ENCODE results near the gene LAMA2. TPM values are rescaled to one million over a fixed set of nuclear protein-coding genes. Genes with fewer than 3 reads are reported as not detected.
"Not testable (repeated sequence)": the region's sequence is repeated elsewhere in the genome, so short reads cannot be mapped to it uniquely, and the experiment has no call there.

Gene LAMA2
- polyA plus RNA-seq, 1 donor: 151 TPM

GRCh38 chr6:129006724-129007514 lies 124.0 kb downstream of the LAMA2 start:
- DNase-seq (ENCODE audit: low read depth): no peak

- DNase-seq (ENCODE audit: low read depth): no peak
Measured at GRCh38 chr6:129007701-129008373, 124.9 kb downstream of the LAMA2 start.

- no peak for DNase-seq (ENCODE audit: low read depth)
Measured at GRCh38 chr6:129008591-129008990, 125.7 kb downstream of the LAMA2 start.

DNA sequence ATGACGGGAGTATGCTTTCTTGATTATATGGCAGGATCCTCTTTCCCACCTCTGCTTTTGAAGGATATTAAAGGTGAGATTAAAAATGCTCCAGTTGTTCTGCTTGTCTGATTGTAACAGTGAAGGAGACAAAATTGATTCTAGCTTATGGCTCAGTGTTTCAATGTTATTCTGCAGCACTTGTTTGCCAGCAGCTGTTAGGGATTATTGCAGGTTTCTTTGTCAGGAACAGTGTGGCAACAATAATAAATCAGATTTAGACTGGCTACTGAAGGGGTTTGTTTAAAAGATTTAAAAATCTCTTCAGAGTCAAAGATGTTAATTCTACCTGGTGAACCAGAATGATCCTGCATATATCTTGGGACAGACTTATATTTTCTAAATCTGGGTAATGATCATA lies 126.9 kb downstream of the LAMA2 start:
- no peak for DNase-seq (ENCODE audit: low read depth)

GRCh38 chr6:129014302-129014701 lies 131.4 kb downstream of the LAMA2 start:
- no peak for DNase-seq (ENCODE audit: low read depth)

- no peak for DNase-seq (ENCODE audit: low read depth)
Measured at GRCh38 chr6:129015721-129016120, 132.8 kb downstream of the LAMA2 start.

DNA sequence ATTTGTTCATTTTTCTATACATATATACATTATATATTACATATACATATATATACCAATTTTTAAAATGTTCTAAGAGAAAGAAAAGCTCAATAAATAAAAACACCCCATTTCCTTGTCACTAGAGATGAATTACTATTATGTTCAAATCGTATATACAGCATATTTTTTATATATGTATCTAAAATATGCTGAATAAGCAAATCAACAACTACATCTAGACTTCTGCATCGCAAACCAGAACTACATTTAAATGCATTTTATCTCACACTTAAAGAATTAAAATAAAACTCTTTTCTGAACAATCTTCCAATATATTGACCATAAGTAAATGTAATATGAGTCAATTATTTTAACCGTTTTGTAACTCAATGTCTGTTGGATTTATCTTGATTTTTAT lies 133.9 kb downstream of the LAMA2 start:
- DNase-seq (ENCODE audit: low read depth): no peak

DNA sequence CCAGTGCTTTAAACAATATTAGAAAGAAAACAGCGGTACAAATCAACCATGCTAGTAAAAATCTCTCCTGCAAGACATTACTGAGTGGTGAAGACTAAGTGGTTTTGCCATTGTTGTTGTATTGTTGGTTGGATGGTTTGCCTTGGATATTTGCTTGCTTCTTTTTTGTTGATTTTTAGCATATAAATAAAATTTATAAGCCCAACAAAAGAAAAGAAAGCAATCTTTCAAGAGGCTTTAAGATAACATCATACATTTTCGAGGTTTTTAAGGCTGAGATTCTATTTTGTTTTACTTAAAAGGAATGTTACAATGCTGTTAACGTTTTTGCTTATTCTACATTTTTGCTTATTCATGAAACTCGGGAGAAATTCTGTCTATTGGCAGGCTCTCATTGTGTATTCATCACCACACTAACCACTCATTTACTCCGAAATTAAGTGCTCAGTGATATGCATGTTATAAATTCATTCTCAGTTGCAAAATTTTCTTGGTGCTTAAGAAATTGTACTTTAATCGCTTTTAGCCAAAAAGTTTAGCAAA lies 139.1 kb downstream of the LAMA2 start:
- no peak for DNase-seq (ENCODE audit: low read depth)

DNA sequence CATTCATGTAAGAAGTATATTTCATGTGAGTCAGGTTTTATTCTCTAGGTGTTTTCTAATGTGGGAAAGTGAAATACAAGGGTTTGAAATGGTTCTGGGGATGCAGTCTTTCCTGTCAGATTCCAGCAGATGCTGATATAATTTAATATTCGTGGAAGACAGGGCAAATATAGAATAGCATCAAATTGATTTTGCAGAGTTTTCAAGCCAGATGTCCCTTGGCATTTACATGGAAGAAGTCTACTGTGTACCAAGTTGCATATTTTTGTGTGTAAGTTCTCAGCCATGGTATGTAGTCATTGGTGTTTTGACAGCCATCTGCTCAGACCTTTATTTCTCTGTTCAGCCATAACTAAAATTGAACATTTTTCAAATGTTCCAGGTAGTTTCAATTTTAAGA lies 143.7 kb downstream of the LAMA2 start:
- DNase-seq (ENCODE audit: low read depth): no peak

- no peak for DNase-seq (ENCODE audit: low read depth)
Measured at GRCh38 chr6:129029778-129030177, 146.8 kb downstream of the LAMA2 start.

GRCh38 chr6:129030215-129030614 lies 147.3 kb downstream of the LAMA2 start:
- DNase-seq (ENCODE audit: low read depth): no peak

DNA sequence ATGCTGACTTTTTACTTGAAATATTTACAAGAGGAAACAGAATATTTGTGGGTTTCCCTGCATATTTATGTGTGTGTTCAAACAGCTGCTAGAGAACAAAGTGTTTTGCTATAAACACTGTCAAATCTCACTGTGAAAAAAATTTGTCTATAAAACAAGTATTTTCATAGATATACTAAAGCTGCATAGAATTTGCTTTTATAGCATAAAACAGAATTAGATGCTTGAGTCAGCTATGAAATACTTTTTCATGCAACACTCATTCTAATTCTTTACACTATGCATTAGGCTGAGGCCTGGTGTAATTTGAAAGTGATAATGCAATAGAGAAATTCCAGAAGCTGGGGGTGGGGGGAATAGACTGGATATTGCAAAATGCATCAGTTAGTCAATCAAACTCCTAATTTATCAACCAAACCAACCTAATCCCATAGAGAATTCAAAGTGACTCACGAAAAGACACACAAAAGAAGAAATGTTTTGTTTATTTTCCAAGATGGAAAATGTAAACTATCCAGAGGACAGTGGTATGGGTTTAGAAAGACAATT lies 148.2 kb downstream of the LAMA2 start:
- no peak for DNase-seq (ENCODE audit: low read depth)

DNA sequence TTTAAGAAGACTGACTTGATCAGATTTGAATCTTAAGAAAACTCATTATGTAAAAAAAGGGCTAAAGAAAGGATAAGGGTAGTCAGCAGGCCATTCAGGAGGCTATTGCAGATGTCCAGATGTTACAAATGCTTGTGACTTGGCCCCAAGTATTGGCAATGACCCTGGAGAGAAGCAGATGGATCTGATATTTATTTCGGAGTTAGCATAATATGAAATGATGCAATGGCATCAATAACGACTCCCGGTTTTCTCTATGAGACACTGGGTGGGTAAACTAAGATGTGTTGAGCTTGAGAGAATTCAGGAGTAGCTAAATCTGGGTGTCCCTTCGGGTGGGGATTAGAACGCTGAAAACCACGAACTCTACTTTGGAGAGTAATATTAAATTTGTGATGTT lies 149.7 kb downstream of the LAMA2 start:
- DNase-seq (ENCODE audit: low read depth): peak; percentile 62

GRCh38 chr6:129033180-129033579 lies 150.2 kb downstream of the LAMA2 start:
- DNase-seq (ENCODE audit: low read depth): no peak

DNA sequence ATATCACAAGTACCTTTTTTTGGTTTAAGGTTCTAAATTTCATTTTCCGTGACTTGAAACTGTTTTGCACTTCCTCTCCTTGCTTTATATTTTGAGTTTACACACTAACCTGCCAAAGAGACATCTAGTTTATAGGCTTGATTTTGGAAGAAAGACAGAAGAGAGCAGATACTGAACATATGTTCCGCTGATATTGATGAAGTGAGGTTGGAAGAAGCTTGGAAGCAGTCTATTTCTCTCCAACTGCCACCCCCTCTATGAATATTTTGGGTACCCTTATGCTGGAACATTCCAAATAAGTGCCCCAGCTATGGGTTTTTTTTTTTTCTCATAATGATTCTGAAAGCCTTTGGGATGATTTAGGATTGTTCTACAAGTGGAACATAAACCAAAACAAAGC lies 150.6 kb downstream of the LAMA2 start:
- DNase-seq (ENCODE audit: low read depth): no peak

DNA sequence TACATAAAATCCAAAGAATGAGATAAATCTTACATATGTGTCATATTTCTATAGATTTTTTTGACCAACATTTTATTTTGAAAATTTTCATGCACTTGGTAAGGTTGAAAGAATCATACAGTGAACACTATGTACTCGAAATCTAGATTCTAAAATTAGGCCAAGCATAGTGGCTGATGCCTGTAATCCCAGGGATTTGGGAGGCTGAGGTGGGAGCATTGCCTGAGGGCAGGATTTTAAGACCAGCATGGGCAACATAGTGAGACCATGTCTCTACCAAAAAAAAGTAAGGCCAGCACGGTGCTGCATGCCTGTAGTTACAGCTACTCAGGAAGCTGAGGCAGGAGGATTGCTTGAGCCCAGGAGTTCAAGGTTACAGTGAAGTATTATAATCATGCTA lies 158.6 kb downstream of the LAMA2 start:
- DNase-seq (ENCODE audit: low read depth): no peak

DNA sequence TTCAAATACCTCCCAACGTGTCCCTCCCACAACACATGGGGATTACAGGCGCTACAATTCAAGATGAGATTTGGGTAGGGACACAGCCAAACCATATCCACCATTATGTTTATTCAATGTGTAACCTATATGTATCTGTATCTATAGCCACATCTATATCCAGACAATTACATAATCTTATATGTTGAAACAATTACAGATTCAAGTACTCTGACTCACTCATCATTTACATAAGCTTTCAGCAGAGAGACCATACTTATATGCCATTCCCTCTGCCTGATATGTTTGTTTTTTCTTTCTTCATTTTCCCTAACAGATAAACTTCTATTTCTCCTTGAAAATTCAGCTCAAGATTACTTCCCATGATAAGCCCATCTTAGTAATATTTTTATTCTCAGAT lies 163.6 kb downstream of the LAMA2 start:
- DNase-seq (ENCODE audit: low read depth): no peak

- no peak for DNase-seq (ENCODE audit: low read depth)
Measured at GRCh38 chr6:129047834-129048233, 164.9 kb downstream of the LAMA2 start.

- DNase-seq (ENCODE audit: low read depth): no peak
Measured at GRCh38 chr6:129050086-129050485, 167.1 kb downstream of the LAMA2 start.

GRCh38 chr6:129053143-129053542 lies 170.2 kb downstream of the LAMA2 start:
- DNase-seq (ENCODE audit: low read depth): not testable (repeated sequence)

- DNase-seq (ENCODE audit: low read depth): no peak
Measured at GRCh38 chr6:129055796-129056195, 172.9 kb downstream of the LAMA2 start.

DNA sequence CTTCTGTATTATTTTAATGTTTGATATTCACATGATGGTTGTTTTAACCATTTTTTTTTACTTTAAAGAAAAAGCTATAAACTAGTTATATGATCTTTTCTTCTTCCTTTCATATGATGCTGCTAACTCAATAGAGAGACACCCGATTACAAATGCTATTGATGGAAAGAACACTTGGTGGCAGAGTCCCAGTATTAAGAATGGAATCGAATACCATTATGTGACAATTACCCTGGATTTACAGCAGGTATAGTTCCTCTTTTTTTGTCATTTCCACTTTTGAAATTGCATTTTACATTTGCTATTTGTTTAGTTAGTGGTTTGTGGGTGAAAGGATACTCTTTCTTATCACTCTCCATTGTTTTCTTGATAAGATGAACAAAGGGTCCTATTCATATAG lies 176.7 kb downstream of the LAMA2 start:
- no peak for DNase-seq (ENCODE audit: low read depth)

GRCh38 chr6:129069006-129069405 lies 186.1 kb downstream of the LAMA2 start:
- DNase-seq (ENCODE audit: low read depth): no peak

All from forelimb muscle (tissue), 1 donor.